GM21619 (cell line): ENCODE measurements around the gene CPB1.
"Not testable (repeated sequence)": the region's sequence is repeated elsewhere in the genome, so short reads cannot be mapped to it uniquely, and the experiment has no call there.

Experiments
- ATAC-seq: cut with Tn5 transposase; IDR thresholded peaks from one replicate; pipeline ENCODE4 v1.9.1; 2021; ENCODE audit not compliant: unreplicated experiment

The CPB1 gene

GRCh38 chr3:148827585-148827984 lies at the start of gene CPB1:
CPB1 (plus strand) TSS chr3:148827811; CDS start chr3:148827824, 13 bp downstream.
- no peak for ATAC-seq

GRCh38 chr3:148778926-148779325 lies 48.7 kb upstream of the CPB1 start:
- no peak for ATAC-seq

GRCh38 chr3:148785026-148785425 lies 42.6 kb upstream of the CPB1 start:
- ATAC-seq = not testable (repeated sequence)

GRCh38 chr3:148786159-148786558 lies 41.5 kb upstream of the CPB1 start:
- ATAC-seq = not testable (repeated sequence)

GRCh38 chr3:148789146-148789545 lies 38.5 kb upstream of the CPB1 start:
- no peak for ATAC-seq

- ATAC-seq = no peak
Observed at GRCh38 chr3:148789906-148790305, 37.7 kb upstream of the CPB1 start.

- ATAC-seq = no peak
Observed at GRCh38 chr3:148790370-148790769, 37.2 kb upstream of the CPB1 start.

GRCh38 chr3:148790851-148791735 lies 36.5 kb upstream of the CPB1 start:
- ATAC-seq = no peak

- ATAC-seq = no peak
Observed at GRCh38 chr3:148791920-148792319, 35.7 kb upstream of the CPB1 start.

- no peak for ATAC-seq
Observed at GRCh38 chr3:148792516-148792915, 35.1 kb upstream of the CPB1 start.

- ATAC-seq = no peak
Observed at GRCh38 chr3:148796799-148797198, 30.8 kb upstream of the CPB1 start.

- no peak for ATAC-seq
Observed at GRCh38 chr3:148797795-148798194, 29.8 kb upstream of the CPB1 start.

GRCh38 chr3:148800414-148800813 lies 27.2 kb upstream of the CPB1 start:
- no peak for ATAC-seq

GRCh38 chr3:148809835-148810234 lies 17.8 kb upstream of the CPB1 start:
- no peak for ATAC-seq

GRCh38 chr3:148815316-148816110 lies 12.1 kb upstream of the CPB1 start:
- no peak for ATAC-seq

GRCh38 chr3:148816427-148816826 lies 11.2 kb upstream of the CPB1 start:
- no peak for ATAC-seq

GRCh38 chr3:148816981-148817525 lies 10.6 kb upstream of the CPB1 start:
- ATAC-seq = no peak

- no peak for ATAC-seq
Observed at GRCh38 chr3:148820361-148821245, 7.0 kb upstream of the CPB1 start.

GRCh38 chr3:148823026-148823425 lies 4.6 kb upstream of the CPB1 start:
- no peak for ATAC-seq

GRCh38 chr3:148825476-148825875 lies 2.1 kb upstream of the CPB1 start:
- no peak for ATAC-seq
